B cell (primary cell): ENCODE measurements around the gene DEDD2.

Experiments
- EZH2 ChIP-seq: IDR thresholded peaks from 2 replicates; pipeline ENCODE4 v1.6.1; 2012; ENCODE audit warnings: borderline replicate concordance, low read depth, mild to moderate bottlenecking, moderate library complexity, low read length; ENCODE audit not compliant: insufficient read depth, poor library complexity, severe bottlenecking
- TF ChIP-seq, protein P1 (sequence below): fragments of 200-600 bp; IDR thresholded peaks from one replicate; pipeline ENCODE4 v1.8.0; 2022; ENCODE audit warnings: antibody characterized with exemption, mild to moderate bottlenecking

DNA sequence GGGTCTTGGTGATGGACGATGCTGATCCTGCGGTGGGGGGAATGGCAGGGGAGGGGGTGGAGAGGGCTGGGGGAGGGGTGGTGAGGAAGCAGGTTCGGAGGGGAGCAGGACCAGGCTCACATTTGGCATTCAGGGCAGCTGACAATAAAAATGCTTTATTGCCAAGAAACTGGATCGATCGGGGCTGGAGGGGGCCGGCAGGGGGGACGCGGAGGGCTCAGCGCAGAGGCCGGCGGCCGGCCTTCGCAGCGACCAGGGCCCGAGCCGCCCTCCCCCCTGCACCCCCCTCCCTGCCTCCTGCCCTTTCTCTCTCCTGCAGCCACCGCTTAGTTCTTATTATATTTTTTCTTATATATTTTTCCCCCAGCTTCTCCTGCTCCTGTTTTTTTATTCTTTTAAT is 67.1 kb downstream of the DEDD2 start:
- TF ChIP-seq, protein P1, sequence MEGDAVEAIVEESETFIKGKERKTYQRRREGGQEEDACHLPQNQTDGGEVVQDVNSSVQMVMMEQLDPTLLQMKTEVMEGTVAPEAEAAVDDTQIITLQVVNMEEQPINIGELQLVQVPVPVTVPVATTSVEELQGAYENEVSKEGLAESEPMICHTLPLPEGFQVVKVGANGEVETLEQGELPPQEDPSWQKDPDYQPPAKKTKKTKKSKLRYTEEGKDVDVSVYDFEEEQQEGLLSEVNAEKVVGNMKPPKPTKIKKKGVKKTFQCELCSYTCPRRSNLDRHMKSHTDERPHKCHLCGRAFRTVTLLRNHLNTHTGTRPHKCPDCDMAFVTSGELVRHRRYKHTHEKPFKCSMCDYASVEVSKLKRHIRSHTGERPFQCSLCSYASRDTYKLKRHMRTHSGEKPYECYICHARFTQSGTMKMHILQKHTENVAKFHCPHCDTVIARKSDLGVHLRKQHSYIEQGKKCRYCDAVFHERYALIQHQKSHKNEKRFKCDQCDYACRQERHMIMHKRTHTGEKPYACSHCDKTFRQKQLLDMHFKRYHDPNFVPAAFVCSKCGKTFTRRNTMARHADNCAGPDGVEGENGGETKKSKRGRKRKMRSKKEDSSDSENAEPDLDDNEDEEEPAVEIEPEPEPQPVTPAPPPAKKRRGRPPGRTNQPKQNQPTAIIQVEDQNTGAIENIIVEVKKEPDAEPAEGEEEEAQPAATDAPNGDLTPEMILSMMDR, result no peak
- TF ChIP-seq EZH2, result no peak
